Measurements from ENCODE around the gene KLF13. TPM values are rescaled to one million over a fixed set of nuclear protein-coding genes. Genes with fewer than 3 reads are reported as not detected.
A peak's percentile ranks its signal among the peaks of the same experiment; 100 is the strongest.

Gene KLF13
- total RNA-seq, 1 donor from 2014 or later, result 30.9 TPM

GRCh38 chr15:31342781-31343626 lies 16.4 kb downstream of the KLF13 start:
- DNase-seq (ENCODE audit: extremely low spot score in 2 of 2), result no peak

GRCh38 chr15:31343831-31344230 lies 17.2 kb downstream of the KLF13 start:
- Histone ChIP-seq H3K36me3 (peaks cover 0 to 7% of the 10 kb centered on the region in 2 donors), H3K4me1 (peaks cover 99% of the 10 kb centered on the region), H3K27ac (peak overlapping the region; percentile 47), H3K4me3 (peak overlapping the region in 1 of 2 donors; percentile 9), H3K27me3 (no peaks in the 10 kb centered on the region), H3K9me3 (no peaks in the 10 kb centered on the region)
- intact Hi-C loops (cut with DNase I), result no loop called here
- no peak for DNase-seq (ENCODE audit: extremely low spot score in 2 of 2)
- TF ChIP-seq CTCF (IDR thresholded peaks at IDR 0.05) (no peak), POLR2A (IDR thresholded peaks at IDR 0.05) (no peak), POLR2AphosphoS5 (IDR thresholded peaks at IDR 0.05; ENCODE audit: insufficient read depth in 1 of 2, low read depth in 1 of 2) (no peak)

More at GRCh38 chr15:31342781-31343626, 16.4 kb downstream of the KLF13 start:
- peak overlapping the region; percentile 47 for H3K27ac ChIP-seq
- H3K27me3 ChIP-seq, result no peaks in the 10 kb centered on the region
- intact Hi-C loops (cut with DNase I), result no loop called here
- no peaks in the 10 kb centered on the region for H3K9me3 ChIP-seq
- TF ChIP-seq POLR2A (IDR thresholded peaks at IDR 0.05) (no peak), CTCF (IDR thresholded peaks at IDR 0.05) (no peak), POLR2AphosphoS5 (IDR thresholded peaks at IDR 0.05; ENCODE audit: insufficient read depth in 1 of 2, low read depth in 1 of 2) (no peak)
- peaks cover 100% of the 10 kb centered on the region for H3K4me1 ChIP-seq
- H3K36me3 ChIP-seq, result peaks cover 0 to under 1% of the 10 kb centered on the region in 2 donors
- no peak overlapping the region for H3K4me3 ChIP-seq

- H3K9me3 ChIP-seq, result no peaks in the 10 kb centered on the region
- TF ChIP-seq CTCF (IDR thresholded peaks at IDR 0.05), result no peak
- no peak for TF ChIP-seq POLR2AphosphoS5 (IDR thresholded peaks at IDR 0.05; ENCODE audit: insufficient read depth in 1 of 2, low read depth in 1 of 2)
- TF ChIP-seq POLR2A (IDR thresholded peaks at IDR 0.05), result no peak
- H3K27ac ChIP-seq, result peak overlapping the region; percentile 36
- no peak for DNase-seq (ENCODE audit: extremely low spot score in 2 of 2)
- H3K4me1 ChIP-seq, result peaks cover 99% of the 10 kb centered on the region
- H3K4me3 ChIP-seq, result peak overlapping the region in 1 of 2 donors; percentile 9
- intact Hi-C loops (cut with DNase I), result no loop called here
- peaks cover 0 to 7% of the 10 kb centered on the region in 2 donors for H3K36me3 ChIP-seq
- no peaks in the 10 kb centered on the region for H3K27me3 ChIP-seq
These were observed 17.6 kb downstream of the KLF13 start for GRCh38 chr15:31344266-31344665.

GRCh38 chr15:31344823-31345605 lies 18.4 kb downstream of the KLF13 start:
- Histone ChIP-seq H3K9me3 (no peaks in the 10 kb centered on the region), H3K4me3 (no peak overlapping the region), H3K27me3 (no peaks in the 10 kb centered on the region), H3K36me3 (peaks cover 0 to 7% of the 10 kb centered on the region in 2 donors), H3K27ac (peak overlapping the region; percentile 36), H3K4me1 (peaks cover 99% of the 10 kb centered on the region)
- DNase-seq (ENCODE audit: extremely low spot score in 2 of 2), result no peak
- TF ChIP-seq CTCF (IDR thresholded peaks at IDR 0.05) (no peak), POLR2A (IDR thresholded peaks at IDR 0.05) (no peak), POLR2AphosphoS5 (IDR thresholded peaks at IDR 0.05; ENCODE audit: insufficient read depth in 1 of 2, low read depth in 1 of 2) (no peak)
- intact Hi-C loops (cut with DNase I), result no loop called here

All from vagina (tissue), 2 donors.